SK-N-SH treated with all-trans-retinoic acid at 6 μM for 48 hours (cell line): ENCODE measurements around the gene ZNF792.

Experiments
- ATAC-seq: fragments of 200-7000 bp; cut with Tn5 transposase; 3 replicates; pipeline ENCODE4 v1.9.1; 2020; ENCODE audit warnings: mild to moderate bottlenecking, moderate library complexity
- ARNTL ChIP-seq: fragments of 450-650 bp; formaldehyde crosslinking; IDR thresholded peaks from 2 replicates; pipeline ENCODE4 v1.5.0; 2020; ENCODE audit warnings: low read depth, mild to moderate bottlenecking, moderate library complexity, borderline replicate concordance
- BACH2 ChIP-seq: fragments of 250-450 bp; sonication (Bioruptor Pico); IDR thresholded peaks from 2 replicates; pipeline ENCODE4 v1.9.0; 2021; ENCODE audit warnings: mild to moderate bottlenecking, borderline replicate concordance
- CREB5 ChIP-seq: fragments of 250-450 bp; sonication (Bioruptor Pico); IDR thresholded peaks from 2 replicates; pipeline ENCODE4 v1.5.1; 2020; ENCODE audit warnings: low read depth, mild to moderate bottlenecking, moderate library complexity
- CSDC2 ChIP-seq: fragments of 250-450 bp; sonication (Bioruptor Pico); IDR thresholded peaks from 2 replicates; pipeline ENCODE4 v1.5.0; 2020; ENCODE audit warnings: mild to moderate bottlenecking, moderate library complexity
- ESRRG ChIP-seq: fragments of 250-450 bp; sonication (Bioruptor Pico); IDR thresholded peaks from 2 replicates; pipeline ENCODE4 v1.6.1; 2021; ENCODE audit warnings: mild to moderate bottlenecking
- ISL1 ChIP-seq: fragments of 250-450 bp; sonication (Bioruptor Pico); IDR thresholded peaks from 2 replicates; pipeline ENCODE4 v2.1.2; 2022; ENCODE audit warnings: mild to moderate bottlenecking, moderate library complexity
- OSR1 ChIP-seq: fragments of 250-450 bp; sonication (Bioruptor Pico); IDR thresholded peaks from 2 replicates; pipeline ENCODE4 v1.8.0; 2022; ENCODE audit warnings: moderate library complexity, mild to moderate bottlenecking, inconsistent platforms
- POU6F1 ChIP-seq: fragments of 250-450 bp; sonication (Bioruptor Pico); IDR thresholded peaks from 2 replicates; pipeline ENCODE4 v1.8.0; 2021; ENCODE audit warnings: low read depth, mild to moderate bottlenecking, moderate library complexity, borderline replicate concordance
- PPARA ChIP-seq: fragments of 250-450 bp; sonication (Bioruptor Pico); IDR thresholded peaks from 2 replicates; pipeline ENCODE4 v1.5.0; 2020; ENCODE audit warnings: mild to moderate bottlenecking, borderline replicate concordance
- RARB ChIP-seq: fragments of 250-450 bp; sonication (Bioruptor Pico); IDR thresholded peaks from 2 replicates; pipeline ENCODE4 v1.8.0; 2021; ENCODE audit warnings: mild to moderate bottlenecking, moderate library complexity
- SNAI2 ChIP-seq: fragments of 250-450 bp; sonication (Bioruptor Pico); IDR thresholded peaks from 2 replicates; pipeline ENCODE4 v1.5.0; 2020; ENCODE audit warnings: mild to moderate bottlenecking, moderate library complexity
- TCF4 ChIP-seq: fragments of 250-450 bp; sonication (Bioruptor Pico); IDR thresholded peaks from 2 replicates; pipeline ENCODE4 v1.8.0; 2021; ENCODE audit warnings: mild to moderate bottlenecking, moderate library complexity, borderline replicate concordance
- TOX ChIP-seq: fragments of 250-450 bp; sonication (Bioruptor Pico); IDR thresholded peaks from 2 replicates; pipeline ENCODE4 v1.8.0; 2021; ENCODE audit warnings: mild to moderate bottlenecking, moderate library complexity, borderline replicate concordance
- TSHZ2 ChIP-seq: fragments of 250-450 bp; sonication (Bioruptor Pico); IDR thresholded peaks from 2 replicates; pipeline ENCODE4 v1.5.0; 2020; ENCODE audit warnings: mild to moderate bottlenecking, moderate library complexity
- ZNF70 ChIP-seq: fragments of 450-650 bp; formaldehyde crosslinking; IDR thresholded peaks from 2 replicates; pipeline ENCODE4 v1.5.0; 2020; ENCODE audit warnings: mild to moderate bottlenecking, moderate library complexity
- ZNF8 ChIP-seq: fragments of 450-650 bp; formaldehyde crosslinking; IDR thresholded peaks from 2 replicates; pipeline ENCODE4 v1.5.0; 2020; ENCODE audit warnings: mild to moderate bottlenecking, moderate library complexity
- TF ChIP-seq, protein P1 (sequence below): fragments of 250-450 bp; sonication (Bioruptor Pico); IDR thresholded peaks from 2 replicates; pipeline ENCODE4 v1.5.1; 2021; ENCODE audit warnings: mild to moderate bottlenecking, moderate library complexity

Gene ZNF792

GRCh38 chr19:35005256-35005977 lies 41.4 kb upstream of the ZNF792 start:
- ATAC-seq, result no peak
- no peak for TF ChIP-seq CREB5 (CRISPR knock-in tag)
- TF ChIP-seq PPARA (CRISPR knock-in tag), result no peak
- no peak for TF ChIP-seq RARB (CRISPR knock-in tag)
- no peak for TF ChIP-seq ARNTL (CRISPR knock-in tag)
- no peak for TF ChIP-seq TSHZ2
- TF ChIP-seq ESRRG (CRISPR knock-in tag), result no peak
- no peak for TF ChIP-seq SNAI2 (CRISPR knock-in tag)
- no peak for TF ChIP-seq TCF4
- TF ChIP-seq ISL1 (CRISPR knock-in tag), result no peak
- TF ChIP-seq, protein P1, sequence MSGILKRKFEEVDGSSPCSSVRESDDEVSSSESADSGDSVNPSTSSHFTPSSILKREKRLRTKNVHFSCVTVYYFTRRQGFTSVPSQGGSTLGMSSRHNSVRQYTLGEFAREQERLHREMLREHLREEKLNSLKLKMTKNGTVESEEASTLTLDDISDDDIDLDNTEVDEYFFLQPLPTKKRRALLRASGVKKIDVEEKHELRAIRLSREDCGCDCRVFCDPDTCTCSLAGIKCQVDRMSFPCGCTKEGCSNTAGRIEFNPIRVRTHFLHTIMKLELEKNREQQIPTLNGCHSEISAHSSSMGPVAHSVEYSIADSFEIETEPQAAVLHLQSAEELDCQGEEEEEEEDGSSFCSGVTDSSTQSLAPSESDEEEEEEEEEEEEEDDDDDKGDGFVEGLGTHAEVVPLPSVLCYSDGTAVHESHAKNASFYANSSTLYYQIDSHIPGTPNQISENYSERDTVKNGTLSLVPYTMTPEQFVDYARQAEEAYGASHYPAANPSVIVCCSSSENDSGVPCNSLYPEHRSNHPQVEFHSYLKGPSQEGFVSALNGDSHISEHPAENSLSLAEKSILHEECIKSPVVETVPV, result no peak
- TF ChIP-seq ZNF70 (CRISPR knock-in tag), result no peak
- no peak for TF ChIP-seq POU6F1 (CRISPR knock-in tag)
- no peak for TF ChIP-seq ZNF8
- TF ChIP-seq, all 23 proteins: peak for 0

DNA sequence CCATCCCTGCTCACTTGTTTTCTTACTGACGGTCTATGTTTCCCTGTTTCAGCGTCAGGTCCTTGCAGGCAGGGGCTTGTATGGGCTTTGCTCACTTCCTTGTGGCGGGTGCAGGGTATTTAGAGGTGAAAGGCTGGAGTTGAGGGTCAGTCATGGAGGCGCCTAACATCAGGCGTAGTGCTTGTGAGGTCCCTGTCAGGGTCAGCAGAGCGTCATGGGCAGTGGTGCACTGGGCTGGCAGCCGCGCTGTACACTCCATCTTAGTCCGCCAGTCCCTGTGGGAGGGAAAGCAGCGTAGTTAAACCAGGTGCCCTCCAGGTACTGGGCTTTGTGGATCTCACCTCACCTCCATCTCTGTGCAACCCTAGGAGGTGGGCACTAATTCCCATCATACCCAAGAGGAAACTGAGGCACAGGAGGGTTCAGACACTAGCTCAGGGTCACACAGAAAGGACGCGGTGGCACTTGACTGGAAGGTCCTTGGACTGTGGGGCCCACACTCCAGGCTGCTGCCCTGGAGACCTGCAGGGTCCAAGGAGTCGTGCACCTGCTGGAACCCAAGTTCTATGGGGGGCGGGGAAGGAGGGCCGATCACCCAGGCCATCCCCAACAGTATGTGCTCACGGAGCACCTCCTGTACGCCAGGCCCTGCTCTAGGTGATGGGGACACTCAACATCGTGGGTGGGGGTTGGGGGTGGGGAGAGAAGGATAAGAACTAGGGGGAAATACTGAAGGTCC lies 40.7 kb upstream of the ZNF792 start:
- no peak for ATAC-seq
- TF ChIP-seq TSHZ2 (no peak), BACH2 (CRISPR knock-in tag) (no peak), TCF4 (no peak), CSDC2 (CRISPR knock-in tag) (no peak), POU6F1 (CRISPR knock-in tag) (no peak), TOX (CRISPR knock-in tag) (no peak), OSR1 (CRISPR knock-in tag) (no peak), RARB (CRISPR knock-in tag) (no peak), SNAI2 (CRISPR knock-in tag) (no peak)
